Measurements from ENCODE around the gene ADCY7.

DNA sequence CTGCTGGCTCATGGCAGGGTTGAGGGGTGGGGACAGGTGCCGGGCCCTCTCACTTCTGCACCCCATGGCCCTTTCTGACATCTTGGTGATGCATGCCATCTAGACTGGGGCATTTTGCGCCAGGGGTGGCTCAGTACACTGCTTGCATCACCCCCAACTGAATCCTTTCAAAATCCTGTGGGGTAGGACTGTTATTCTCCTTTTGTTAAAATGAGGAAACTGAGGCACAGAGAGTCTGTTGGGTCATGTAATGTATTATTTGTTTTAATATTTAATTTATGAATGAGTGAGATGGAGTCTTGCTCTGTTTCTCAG lies 9.9 kb downstream of the ADCY7 start:
- TF ChIP-seq POLR2A (IDR thresholded peaks at IDR 0.05; ENCODE audit: low read depth, low read length) (no peak), CTCF (conservative IDR thresholded peaks at IDR 0.05; ENCODE audit: low read depth, low read length) (no peak), MAFK (IDR thresholded peaks at IDR 0.05; ENCODE audit: low read depth, low read length) (no peak), RFX5 (IDR thresholded peaks at IDR 0.05; ENCODE audit: low read depth, low read length) (no peak), RAD21 (IDR thresholded peaks at IDR 0.05; ENCODE audit: low read length) (no peak), ELK1 (IDR thresholded peaks at IDR 0.05; ENCODE audit: borderline replicate concordance, low read depth, low read length) (no peak), MXI1 (IDR thresholded peaks at IDR 0.05; ENCODE audit: borderline replicate concordance, low read depth, low read length) (no peak), BHLHE40 (IDR thresholded peaks at IDR 0.05; ENCODE audit: low read depth, low read length) (no peak), SMC3 (IDR thresholded peaks at IDR 0.05; ENCODE audit: low read depth, low read length) (no peak), CEBPB (IDR thresholded peaks at IDR 0.05; ENCODE audit: low read depth, low read length) (no peak), RCOR1 (IDR thresholded peaks at IDR 0.05; ENCODE audit: insufficient replicate concordance, low read length) (no peak), CHD1 (IDR thresholded peaks at IDR 0.05; ENCODE audit: low read depth, low read length) (no peak), USF2 (IDR thresholded peaks at IDR 0.05; ENCODE audit: low read depth, low read length) (no peak), NFE2L2 (IDR thresholded peaks at IDR 0.05; ENCODE audit: low read depth, low read length) (no peak)

Data from IMR-90 (cell line).